HCT116 (cell line): ENCODE data around the gene LRFN4. TPM values are rescaled to one million over a fixed set of nuclear protein-coding genes. Genes with fewer than 3 reads are reported as not detected.

Source experiments
- ATAC-seq: fragments of 200-7000 bp; cut with Tn5 transposase; 2 replicates; pipeline ENCODE4 v1.9.1; 2020; ENCODE audit warnings: mild to moderate bottlenecking, moderate library complexity
- BruUV-seq: library from RNA; stranded (reverse); fragments of 400-500 nt; replicated peaks from 2 replicates; lab custom pipeline; 2021; lab: Mats Ljungman, UMichigan
- CTCF ChIA-PET: fragments of 300-600 bp; sonication (Branson Sonifier 250); formaldehyde crosslinking; loops from one replicate; lab custom pipeline; 2021; ENCODE audit warnings: antibody characterized with exemption; lab: Charles Lee
- POLR2A ChIA-PET: fragments of 300-600, 350-600 bp; sonication (Branson Sonifier 250); formaldehyde crosslinking; loops from one replicate; lab custom pipeline; 2021; ENCODE audit warnings: antibody characterized with exemption; lab: Charles Lee
- RAD21 ChIA-PET, 2 experiments: fragments of 300-600 bp; sonication (Branson Sonifier 250); formaldehyde crosslinking; loops; one replicate each; lab custom pipeline; 2023; ENCODE audit warnings: low total read pairs in 2 of 2; ENCODE audit not compliant: uncharacterized antibody in 2 of 2, unreplicated experiment in 2 of 2, low non-redundant PET in 1 of 2; lab: Charles Lee
- DNase-seq: peaks from one replicate; pipeline ENCODE4 v3.0.0-alpha.2; 2010; ENCODE audit warnings: low read depth, low spot score
- H2AFZ ChIP-seq: fragments of 200-600 bp; shearing (Covaris generic), sonication (generic); 2 replicates; pipeline ENCODE4 v1.6.1; 2017; ENCODE audit warnings: low read depth, mixed run types, mixed read lengths, antibody characterized with exemption, low read length; ENCODE audit not compliant: poor library complexity, severe bottlenecking
- H3K27ac ChIP-seq: 2 replicates; pipeline ENCODE4 v1.5.1; 2012; ENCODE audit warnings: low read depth, low read length
- H3K27me3 ChIP-seq: fragments of 200-600 bp; sonication (generic); 2 replicates; pipeline ENCODE4 v1.6.1; 2016; ENCODE audit warnings: mixed run types, low read length, mixed read lengths; ENCODE audit not compliant: insufficient read depth
- H3K36me3 ChIP-seq, 2 experiments: fragments of 200-500 bp in 1 of 2; fragments of 200-600 bp in 1 of 2; sonication (Bioruptor generic) in 1 of 2; sonication (generic) in 1 of 2; 2 replicates each; pipeline versions ENCODE4 v1.5.1 to v1.6.1; 2014 to 2016; ENCODE audit warnings: low read length in 2 of 2, inconsistent platforms in 1 of 2, mixed read lengths in 1 of 2, mixed run types in 1 of 2; ENCODE audit not compliant: insufficient read depth in 2 of 2, control insufficient read depth in 1 of 2
- H3K4me1 ChIP-seq, 2 experiments: fragments of 200-600 bp in 1 of 2; sonication (generic) in 1 of 2; 2 replicates each; pipeline versions ENCODE4 v1.5.1 to v1.6.1; 2012 to 2017; ENCODE audit warnings: low read length in 2 of 2, inconsistent platforms in 1 of 2, mild to moderate bottlenecking in 1 of 2, mixed read lengths in 1 of 2, mixed run types in 1 of 2, moderate library complexity in 1 of 2; ENCODE audit not compliant: insufficient read depth in 2 of 2, control insufficient read depth in 1 of 2
- H3K4me2 ChIP-seq: fragments of 200-600 bp; sonication (generic); 2 replicates; pipeline ENCODE4 v1.6.1; 2017; ENCODE audit warnings: mixed run types, low read length, mixed read lengths
- H3K4me3 ChIP-seq, 2 experiments: fragments of 200-600 bp in 1 of 2; sonication (generic) in 1 of 2; replicated peaks in 1 of 2; 2 replicates each; pipeline ENCODE4 v1.5.1; 2011 to 2016; ENCODE audit warnings: low read length in 2 of 2, control low read depth in 1 of 2, low read depth in 1 of 2, mild to moderate bottlenecking in 1 of 2, mixed read lengths in 1 of 2, mixed run types in 1 of 2
- H3K79me2 ChIP-seq: fragments of 200-600 bp; sonication (generic); 2 replicates; pipeline ENCODE4 v1.6.1; 2017; ENCODE audit warnings: mild to moderate bottlenecking, mixed run types, low read length, moderate library complexity, mixed read lengths; ENCODE audit not compliant: insufficient read depth
- H3K9ac ChIP-seq: fragments of 200-600 bp; sonication (generic); 2 replicates; pipeline ENCODE4 v1.6.1; 2016; ENCODE audit warnings: low read length, mixed read lengths
- H3K9me2 ChIP-seq: fragments of 200-600 bp; sonication (generic), shearing (Covaris generic); 2 replicates; pipeline ENCODE4 v1.6.1; 2017; ENCODE audit warnings: mixed run types, mild to moderate bottlenecking, moderate library complexity; ENCODE audit not compliant: insufficient read depth
- H3K9me3 ChIP-seq, 2 experiments: fragments of 200-500 bp in 1 of 2; fragments of 200-600 bp in 1 of 2; sonication (Bioruptor generic) in 1 of 2; sonication (generic) in 1 of 2; 2 replicates each; pipeline ENCODE4 v1.6.1; 2014 to 2017; ENCODE audit warnings: low read length in 2 of 2, mixed read lengths in 2 of 2, inconsistent platforms in 1 of 2, low read depth in 1 of 2, mild to moderate bottlenecking in 1 of 2, mixed run types in 1 of 2, moderate library complexity in 1 of 2; ENCODE audit not compliant: control insufficient read depth in 1 of 2, insufficient read depth in 1 of 2
- H4K20me1 ChIP-seq: fragments of 200-600 bp; sonication (generic), shearing (Covaris generic); 2 replicates; pipeline ENCODE4 v1.6.1; 2017; ENCODE audit warnings: mixed run types, mild to moderate bottlenecking, moderate library complexity; ENCODE audit not compliant: insufficient read depth
- ATF3 ChIP-seq: IDR thresholded peaks from 2 replicates; pipeline ENCODE4 v1.6.1; 2012
- CEBPB ChIP-seq: IDR thresholded peaks from 2 replicates; pipeline ENCODE4 v1.6.1; 2012; ENCODE audit warnings: low read depth
- CTCF ChIP-seq, 3 experiments: fragments of 200-600 bp in 1 of 3; sonication (generic) in 1 of 3; IDR thresholded peaks in 2 of 3; conservative IDR thresholded peaks in 1 of 3; 2 replicates each; pipeline ENCODE4 v1.5.1; 2012 to 2017; ENCODE audit warnings: low read depth in 2 of 3, low read length in 2 of 3, antibody characterized with exemption in 1 of 3, borderline replicate concordance in 1 of 3, control low read depth in 1 of 3, mild to moderate bottlenecking in 1 of 3, mixed read lengths in 1 of 3, mixed run types in 1 of 3, moderate library complexity in 1 of 3; ENCODE audit not compliant: insufficient read depth in 1 of 3
- EGR1 ChIP-seq: IDR thresholded peaks from 2 replicates; pipeline ENCODE4 v1.6.1; 2012; ENCODE audit warnings: low read depth
- ELF1 ChIP-seq: IDR thresholded peaks from 2 replicates; pipeline ENCODE4 v1.6.1; 2012; ENCODE audit warnings: low read depth, borderline replicate concordance
- EZH2phosphoT487 ChIP-seq: fragments of 200-600 bp; IDR thresholded peaks from 2 replicates; pipeline ENCODE4 v1.6.1; 2018; ENCODE audit warnings: antibody characterized with exemption, borderline replicate concordance
- MAX ChIP-seq: IDR thresholded peaks from 2 replicates; pipeline ENCODE4 v1.6.1; 2012
- POLR2A ChIP-seq: IDR thresholded peaks from 2 replicates; pipeline ENCODE4 v1.7.0; 2011; ENCODE audit warnings: borderline replicate concordance; ENCODE audit not compliant: insufficient read depth, insufficient read length; ENCODE audit errors: extremely low read depth
- RAD21 ChIP-seq: IDR thresholded peaks from 2 replicates; pipeline ENCODE4 v1.6.1; 2012; ENCODE audit warnings: low read depth, mild to moderate bottlenecking
- SP1 ChIP-seq: IDR thresholded peaks from 2 replicates; pipeline ENCODE4 v1.6.1; 2012; ENCODE audit warnings: low read depth
- SRF ChIP-seq: IDR thresholded peaks from 2 replicates; pipeline ENCODE4 v1.6.1; 2012; ENCODE audit warnings: low read depth
- TCF7L2 ChIP-seq: IDR thresholded peaks from 2 replicates; pipeline ENCODE4 v1.7.0; 2011; ENCODE audit warnings: borderline replicate concordance, inconsistent platforms; ENCODE audit not compliant: insufficient read depth, insufficient read length; ENCODE audit errors: extremely low read depth
- YY1 ChIP-seq: IDR thresholded peaks from 2 replicates; pipeline ENCODE4 v1.6.1; 2011; ENCODE audit warnings: low read length, low read depth, moderate library complexity, mild to moderate bottlenecking; ENCODE audit not compliant: insufficient replicate concordance; ENCODE audit errors: extremely low read depth
- ZBTB33 ChIP-seq: IDR thresholded peaks from 2 replicates; pipeline ENCODE4 v1.6.1; 2011; ENCODE audit warnings: mild to moderate bottlenecking, low read length, moderate library complexity; ENCODE audit not compliant: insufficient replicate concordance; ENCODE audit errors: extremely low read depth
- ZFX ChIP-seq: fragments of 450-650 bp; IDR thresholded peaks from 2 replicates; pipeline ENCODE4 v1.6.1; 2017
- intact Hi-C: fragments of 100-400 bp; cut with micrococcal nuclease; formaldehyde crosslinking; loops from 2 replicates; pipeline ENCODE4 v1.10.0; 2022
- total RNA-seq: library from RNA; stranded (reverse); gene quantifications from one replicate; pipeline ENCODE4 v1.2.1, GENCODE V29; 2021; ENCODE audit not compliant: unreplicated experiment

Gene LRFN4
- total RNA-seq, 1 experiment from 2014 or later: 55.4 TPM

- H3K79me2 ChIP-seq: no peaks in the 10 kb centered on the region
- no peak overlapping the region for H3K4me3 ChIP-seq
- ChIA-PET POLR2A (no interaction called here), RAD21 (no interaction called here)
- no peak for DNase-seq
- no peak overlapping the region for H3K4me2 ChIP-seq
- ATAC-seq: no peak
- H3K27me3 ChIP-seq: no peaks in the 10 kb centered on the region
- no peaks in the 10 kb centered on the region for H3K9me3 ChIP-seq
- H4K20me1 ChIP-seq: no peaks in the 10 kb centered on the region
- intact Hi-C loops: no loop called here
- H3K27ac ChIP-seq: no peak overlapping the region
- no TSS peak for BruUV-seq
- no peak overlapping the region for H3K9ac ChIP-seq
- TF ChIP-seq RAD21: no peak
- no peak for TF ChIP-seq MAX
- TF ChIP-seq YY1: no peak
- no peak for TF ChIP-seq TCF7L2
- TF ChIP-seq, all 23 proteins: peak for 0
- Histone ChIP-seq H3K9me2 (no peaks in the 10 kb centered on the region), H3K4me1 (peaks cover 40% of the 10 kb centered on the region in 2 experiments), H3K36me3 (no peaks in the 10 kb centered on the region), H2AFZ (no peak overlapping the region)
- CTCF ChIA-PET: interaction anchor here (3.4 kb wide), 1 partner anchor 12 kb away, joined by 8 read pairs; no protein-coding TSS in a partner anchor
Observed at GRCh38 chr11:66879000-66879399, 22.1 kb downstream of the LRFN4 start.

- CTCF ChIA-PET: interaction anchor here (3.4 kb wide), 1 partner anchor 12 kb away, joined by 8 read pairs; no protein-coding TSS in a partner anchor
- H3K4me2 ChIP-seq: no peak overlapping the region
- no peaks in the 10 kb centered on the region for H3K36me3 ChIP-seq
- no peaks in the 10 kb centered on the region for H3K79me2 ChIP-seq
- no peaks in the 10 kb centered on the region for H3K27me3 ChIP-seq
- intact Hi-C loops: no loop called here
- H3K9me2 ChIP-seq: no peaks in the 10 kb centered on the region
- H3K27ac ChIP-seq: no peak overlapping the region; the same call in 1 of the 2 replicates
- BruUV-seq: no TSS peak
- RAD21 ChIA-PET: no interaction called here
- H4K20me1 ChIP-seq: no peaks in the 10 kb centered on the region
- H3K9ac ChIP-seq: no peak overlapping the region
- no peak overlapping the region for H3K4me3 ChIP-seq
- no peak overlapping the region for H2AFZ ChIP-seq
- no peaks in the 10 kb centered on the region for H3K9me3 ChIP-seq
- peaks cover 46% of the 10 kb centered on the region in 2 experiments for H3K4me1 ChIP-seq
- ATAC-seq (no peak), DNase-seq (no peak)
- POLR2A ChIA-PET: no interaction called here
- TF ChIP-seq EGR1 (no peak), CEBPB (no peak), EZH2phosphoT487 (no peak), SRF (no peak), SP1 (no peak), ZBTB33 (no peak), ZFX (no peak), ELF1 (no peak), CTCF (IDR thresholded peaks at IDR 0.05 in 2 of 3, conservative IDR thresholded peaks at IDR 0.05 in 1 of 3; ENCODE audit: borderline replicate concordance in 1 of 3, insufficient read depth in 1 of 3, low read depth in 2 of 3, low read length in 2 of 3) (no peak), ATF3 (no peak), MAX (no peak), POLR2A (no peak)
Observed at GRCh38 chr11:66879583-66879982, 22.7 kb downstream of the LRFN4 start.
